HepG2 (cell line): Measurements from ENCODE around the gene CACNA1C. TPM values are rescaled to one million over a fixed set of nuclear protein-coding genes. Genes with fewer than 3 reads are reported as not detected.

Source experiments
- ATAC-seq: fragments of 200-7000 bp; cut with Tn5 transposase; 3 replicates; pipeline ENCODE4 v1.9.1; 2020; ENCODE audit warnings: mild to moderate bottlenecking, moderate library complexity
- BruUV-seq: library from RNA; stranded (reverse); fragments of 400-500 nt; replicated peaks from 2 replicates; lab custom pipeline; 2021; lab: Mats Ljungman, UMichigan
- CTCF ChIA-PET: fragments of 300-600 bp; formaldehyde crosslinking; extraction: SDS; loops from one replicate; lab custom pipeline; 2021; ENCODE audit warnings: low total read pairs, inconsistent platforms, low intra/inter-chr PET ratio; lab: Yijun Ruan, JAX
- POLR2A ChIA-PET: fragments of 350-600 bp; sonication (Branson Sonifier 250); formaldehyde crosslinking; loops from one replicate; lab custom pipeline; 2020; ENCODE audit warnings: antibody characterized with exemption, inconsistent platforms; lab: Yijun Ruan, JAX
- DNase-seq: peaks from one replicate; pipeline ENCODE4 v3.0.0-alpha.2; 2015; ENCODE audit warnings: low spot score
- FAIRE-seq: peaks from 3 replicates; lab custom pipeline; 2011; peaks lifted over from hg19 to GRCh38; lab: Jason Lieb, UNC
- H2AFZ ChIP-seq: one replicate; pipeline ENCODE4 v1.6.1; 2011; ENCODE audit warnings: low read length, inconsistent platforms
- H3K27ac ChIP-seq: fragments of 300-600 bp; 3 replicates; pipeline ENCODE4 v1.8.0; 2011; ENCODE audit warnings: mixed run types, mild to moderate bottlenecking, mixed read lengths, low read length, inconsistent platforms; ENCODE audit not compliant: insufficient read depth; ENCODE audit errors: extremely low read length
- H3K27me3 ChIP-seq, 2 experiments: fragments of 200-600 bp in 1 of 2; 2 replicates in 1 of 2; 3 replicates in 1 of 2; pipeline versions ENCODE4 v1.6.0 to v1.8.0; 2011; ENCODE audit warnings: low read length in 2 of 2, mild to moderate bottlenecking in 2 of 2, moderate library complexity in 2 of 2, inconsistent platforms in 1 of 2; ENCODE audit not compliant: insufficient read depth in 2 of 2, control insufficient read depth in 1 of 2
- H3K36me3 ChIP-seq, 2 experiments: fragments of 200-600 bp in 1 of 2; replicated peaks in 1 of 2; 2 replicates in 1 of 2; 3 replicates in 1 of 2; pipeline versions ENCODE4 v1.5.1 to v1.8.0; 2011; ENCODE audit warnings: low read length in 2 of 2, inconsistent platforms in 1 of 2; ENCODE audit not compliant: insufficient read depth in 2 of 2, control insufficient read depth in 1 of 2
- H3K4me1 ChIP-seq: 2 replicates; pipeline ENCODE4 v1.5.1; 2012; ENCODE audit warnings: low read length, inconsistent platforms; ENCODE audit not compliant: insufficient read depth
- H3K4me2 ChIP-seq: 2 replicates; pipeline ENCODE4 v1.6.0; 2011; ENCODE audit warnings: low read depth, low read length, inconsistent platforms
- H3K4me3 ChIP-seq, 3 experiments: fragments of 200-600 bp in 1 of 3; sonication (generic), shearing (Covaris generic) in 1 of 3; replicated peaks in 1 of 3; 2 replicates each; pipeline ENCODE4 v1.5.1; 2011 to 2016; ENCODE audit warnings: low read length in 3 of 3, inconsistent platforms in 2 of 3, low read depth in 2 of 3, mild to moderate bottlenecking in 2 of 3, control low read depth in 1 of 3, mixed read lengths in 1 of 3; ENCODE audit not compliant: insufficient read depth in 1 of 3
- H3K79me2 ChIP-seq: one replicate; pipeline ENCODE4 v1.6.1; 2011; ENCODE audit warnings: low read length, inconsistent platforms; ENCODE audit not compliant: insufficient read depth
- H3K9ac ChIP-seq: 2 replicates; pipeline ENCODE4 v1.6.0; 2011; ENCODE audit warnings: mild to moderate bottlenecking, low read depth, low read length, inconsistent platforms; ENCODE audit not compliant: insufficient read depth
- H3K9me3 ChIP-seq: 2 replicates; pipeline ENCODE4 v1.5.1; 2012; ENCODE audit warnings: mild to moderate bottlenecking, low read length
- H4K20me1 ChIP-seq: 2 replicates; pipeline ENCODE4 v1.6.0; 2011; ENCODE audit warnings: inconsistent platforms, mild to moderate bottlenecking, low read length, moderate library complexity; ENCODE audit not compliant: insufficient read depth
- ATF7 ChIP-seq, 2 experiments: fragments of 450-650 bp in 1 of 2; sonication (generic) in 1 of 2; formaldehyde crosslinking in 1 of 2; IDR thresholded peaks; 2 replicates each; pipeline versions ENCODE4 v1.4.0 to v1.6.1; 2016 to 2020; ENCODE audit warnings: antibody characterized with exemption in 1 of 2, mild to moderate bottlenecking in 1 of 2, missing genetic modification reagents in 1 of 2
- KLF11 ChIP-seq: IDR thresholded peaks from 2 replicates; pipeline ENCODE4 v1.6.1; 2016; ENCODE audit warnings: missing compliant biosample characterization
- KLF13 ChIP-seq: sonication (generic); formaldehyde crosslinking; IDR thresholded peaks from 2 replicates; pipeline ENCODE4 v1.4.0; 2020; ENCODE audit warnings: mild to moderate bottlenecking, missing genetic modification reagents
- ZNF484 ChIP-seq: sonication (generic); formaldehyde crosslinking; IDR thresholded peaks from 2 replicates; pipeline ENCODE4 v1.5.1; 2020; ENCODE audit warnings: mild to moderate bottlenecking, low read depth, missing genetic modification reagents, borderline replicate concordance
- WGBS: methylation state at CpG from one replicate; pipeline ENCODE4 v1.1.6; 2017; ENCODE audit warnings: low lambda C conversion rate; 5-methylcytosine and 5-hydroxymethylcytosine counted together
- in situ Hi-C: cut with HindIII; loops from 2 replicates; pipeline ENCODE4 v1.10.0; 2017; ENCODE audit warnings: low pct_unique_long_range_greater_than_20kb; ENCODE audit not compliant: extremely low pct_ligation_motif_present
- intact Hi-C: fragments of 100-400 bp; cut with micrococcal nuclease; formaldehyde crosslinking; loops from one replicate; pipeline ENCODE4 v1.10.0; 2022; ENCODE audit not compliant: unreplicated experiment
- polyA plus RNA-seq, 8 experiments: library from polyadenylated mRNA; depleted of rRNA in 3 of 8; stranded (reverse) in 7 of 8; unstranded in 1 of 8; fragments of >200 nt; fragmentation: Illumina TruSeq in 4 of 8; extraction: Trizol in 4 of 8; gene quantifications; 2 replicates each; pipeline versions ENCODE4 v1.2.1 to v1.2.3, GENCODE V29; 2011 to 2016; ENCODE audit warnings: low read depth in 4 of 8, missing spikeins in 1 of 8, mixed read lengths in 1 of 8; ENCODE audit not compliant: insufficient read depth in 1 of 8
- total RNA-seq, 5 experiments: library from RNA; depleted of rRNA; stranded (reverse); fragments of >200 nt; fragmentation: Illumina TruSeq; extraction: Trizol; gene quantifications; 2 replicates each; pipeline ENCODE4 v1.2.3, GENCODE V29; 2016; ENCODE audit warnings: low read depth in 1 of 5
- TF ChIP-seq, protein P1 (sequence below): sonication (generic); formaldehyde crosslinking; IDR thresholded peaks from 2 replicates; pipeline ENCODE4 v1.4.0; 2020; ENCODE audit warnings: mild to moderate bottlenecking, missing genetic modification reagents

Gene CACNA1C
- total and polyA plus RNA-seq, 2 of the 13 experiments (the other 11 are each of a cell fraction or from before 2014, with no cell fraction given) = not detected

DNA sequence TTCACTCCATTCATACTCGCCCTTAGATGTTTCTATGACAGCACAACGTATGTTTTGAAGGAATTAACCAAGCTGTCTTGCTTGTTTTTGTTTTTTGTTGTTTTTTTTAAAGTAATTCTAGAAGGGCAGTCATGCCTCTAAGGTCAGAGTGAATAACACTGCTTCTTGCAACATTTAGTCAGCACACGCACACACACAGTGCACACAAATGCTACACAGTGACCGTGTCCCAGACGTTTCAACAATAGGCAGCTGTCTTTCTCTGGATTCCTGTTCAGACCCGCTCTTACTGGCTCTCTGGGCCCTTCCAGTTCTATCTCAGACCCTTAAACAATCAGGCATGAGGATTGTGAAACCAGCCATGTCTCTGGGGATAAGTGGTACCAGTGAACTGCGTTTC is 391.0 kb downstream of the CACNA1C start:
- intact Hi-C loops = no loop called here
- H3K4me1 ChIP-seq = no peaks in the 10 kb centered on the region
- ATAC-seq = no peak
- no peak for FAIRE-seq
- no peak overlapping the region for H3K4me2 ChIP-seq
- no peak overlapping the region for H3K4me3 ChIP-seq
- no peak overlapping the region for H3K27ac ChIP-seq
- H3K9me3 ChIP-seq = no peaks in the 10 kb centered on the region
- H4K20me1 ChIP-seq = no peaks in the 10 kb centered on the region
- no peak overlapping the region for H3K9ac ChIP-seq
- in situ Hi-C loops = no loop called here
- no peak for TF ChIP-seq KLF13
- TF ChIP-seq, protein P1, sequence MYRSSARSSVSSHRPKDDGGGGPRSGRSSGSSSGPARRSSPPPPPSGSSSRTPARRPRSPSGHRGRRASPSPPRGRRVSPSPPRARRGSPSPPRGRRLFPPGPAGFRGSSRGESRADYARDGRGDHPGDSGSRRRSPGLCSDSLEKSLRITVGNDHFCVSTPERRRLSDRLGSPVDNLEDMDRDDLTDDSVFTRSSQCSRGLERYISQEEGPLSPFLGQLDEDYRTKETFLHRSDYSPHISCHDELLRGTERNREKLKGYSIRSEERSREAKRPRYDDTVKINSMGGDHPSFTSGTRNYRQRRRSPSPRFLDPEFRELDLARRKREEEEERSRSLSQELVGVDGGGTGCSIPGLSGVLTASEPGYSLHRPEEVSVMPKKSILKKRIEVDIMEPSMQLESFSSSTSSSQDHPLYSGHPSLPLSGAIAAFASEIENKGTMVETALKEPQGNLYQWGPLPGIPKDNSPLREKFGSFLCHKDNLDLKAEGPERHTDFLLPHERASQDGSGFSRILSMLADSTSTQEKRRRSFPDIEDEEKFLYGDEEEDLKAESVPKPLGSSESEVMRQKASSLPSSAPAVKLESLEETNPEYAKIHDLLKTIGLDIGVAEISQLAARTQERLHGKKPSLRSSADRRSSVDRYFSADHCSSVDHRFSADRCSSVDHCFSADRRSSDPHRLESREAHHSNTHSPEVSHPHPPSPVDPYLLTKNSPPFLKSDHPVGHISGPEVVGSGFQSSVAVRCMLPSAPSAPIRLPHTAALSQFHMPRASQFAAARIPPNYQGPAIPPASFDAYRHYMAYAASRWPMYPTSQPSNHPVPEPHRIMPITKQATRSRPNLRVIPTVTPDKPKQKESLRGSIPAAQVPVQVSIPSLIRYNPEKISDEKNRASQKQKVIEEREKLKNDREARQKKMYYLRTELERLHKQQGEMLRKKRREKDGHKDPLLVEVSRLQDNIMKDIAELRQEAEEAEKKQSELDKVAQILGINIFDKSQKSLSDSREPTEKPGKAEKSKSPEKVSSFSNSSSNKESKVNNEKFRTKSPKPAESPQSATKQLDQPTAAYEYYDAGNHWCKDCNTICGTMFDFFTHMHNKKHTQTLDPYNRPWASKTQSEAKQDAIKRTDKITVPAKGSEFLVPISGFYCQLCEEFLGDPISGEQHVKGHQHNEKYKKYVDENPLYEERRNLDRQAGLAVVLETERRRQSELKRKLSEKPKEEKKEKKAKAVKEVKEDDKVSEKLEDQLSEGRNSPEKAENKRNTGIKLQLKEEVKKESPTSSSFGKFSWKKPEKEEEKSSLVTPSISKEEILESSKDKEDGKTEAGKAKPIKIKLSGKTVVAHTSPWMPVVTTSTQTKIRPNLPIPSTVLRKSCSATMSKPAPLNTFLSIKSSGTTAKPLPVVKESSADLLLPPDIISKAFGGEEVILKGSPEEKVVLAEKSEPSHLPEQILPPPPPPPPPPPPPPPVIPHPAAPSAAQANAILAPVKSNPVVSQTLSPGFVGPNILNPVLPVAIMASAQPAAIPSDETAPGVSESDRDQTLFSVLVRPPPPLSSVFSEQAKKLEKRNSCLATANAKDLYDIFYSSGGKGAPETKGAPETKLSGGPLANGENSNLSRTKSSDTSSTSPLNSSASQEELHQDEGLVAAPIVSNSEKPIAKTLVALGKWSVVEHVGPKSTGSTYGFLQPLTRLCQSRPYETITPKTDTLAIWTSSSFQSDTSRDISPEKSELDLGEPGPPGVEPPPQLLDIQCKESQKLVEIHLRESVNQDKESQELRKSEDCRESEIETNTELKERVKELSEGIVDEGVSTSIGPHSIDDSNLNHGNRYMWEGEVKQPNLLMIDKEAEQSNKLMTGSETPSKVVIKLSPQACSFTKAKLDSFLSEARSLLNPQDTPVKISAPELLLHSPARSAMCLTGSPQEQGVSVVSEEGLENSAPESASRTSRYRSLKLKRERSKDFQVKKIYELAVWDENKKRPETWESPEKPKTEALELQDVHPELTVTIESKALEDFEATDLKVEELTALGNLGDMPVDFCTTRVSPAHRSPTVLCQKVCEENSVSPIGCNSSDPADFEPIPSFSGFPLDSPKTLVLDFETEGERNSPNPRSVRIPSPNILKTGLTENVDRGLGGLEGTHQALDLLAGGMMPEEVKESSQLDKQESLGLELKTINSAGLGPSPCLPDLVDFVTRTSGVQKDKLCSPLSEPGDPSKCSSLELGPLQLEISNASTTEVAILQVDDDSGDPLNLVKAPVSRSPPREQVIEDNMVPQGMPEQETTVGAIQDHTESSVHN = no peak
- TF ChIP-seq KLF11 = no peak
- no peak for TF ChIP-seq ZNF484 (CRISPR knock-in tag)
- TF ChIP-seq ATF7 (IDR thresholded peaks at IDR 0.05) = no peak
- no peak for TF ChIP-seq ATF7 (CRISPR knock-in tag; IDR thresholded peaks at IDR 0.05)
- TF ChIP-seq, all 625 proteins: peak for 0
- Histone ChIP-seq H3K36me3 (no peaks in the 10 kb centered on the region), H3K79me2 (no peaks in the 10 kb centered on the region), H3K27me3 (peaks cover 2 to 11% of the 10 kb centered on the region in 2 experiments; a peak in 2 of 5 replicates), H2AFZ (no peak overlapping the region)
- WGBS = 10% methylated on average over 7 of the region's 7 CpGs
- POLR2A ChIA-PET = no interaction called here
- no peak for DNase-seq
- no TSS peak for BruUV-seq
- CTCF ChIA-PET = no interaction called here
